HepG2 (cell line): ENCODE measurements around the gene MPI. TPM values are rescaled to one million over a fixed set of nuclear protein-coding genes. Genes with fewer than 3 reads are reported as not detected.

Experiments used
- GMEB2 ChIP-seq: IDR thresholded peaks from 2 replicates; pipeline ENCODE4 v1.6.1; 2016; ENCODE audit warnings: missing biosample characterization, missing genetic modification reagents, low read depth
- GRHL1 ChIP-seq: sonication (generic); formaldehyde crosslinking; conservative IDR thresholded peaks from 2 replicates; pipeline ENCODE4 v1.8.0; 2022; ENCODE audit warnings: missing genetic modification reagents
- HOXA3 ChIP-seq: sonication (generic); formaldehyde crosslinking; IDR thresholded peaks from 2 replicates; pipeline ENCODE4 v1.5.0; 2020; ENCODE audit warnings: missing genetic modification reagents
- MAFF ChIP-seq: IDR thresholded peaks from 2 replicates; pipeline ENCODE4 v1.6.1; 2011; ENCODE audit warnings: low read depth, low read length, improper control_type of control experiment
- MIXL1 ChIP-seq: IDR thresholded peaks from 2 replicates; pipeline ENCODE4 v1.6.1; 2016
- NFIC ChIP-seq: IDR thresholded peaks from 2 replicates; pipeline ENCODE4 v1.6.1; 2012; ENCODE audit warnings: mild to moderate bottlenecking, low read length, inconsistent platforms
- ZNF205 ChIP-seq: IDR thresholded peaks from 2 replicates; pipeline ENCODE4 v1.6.1; 2018; ENCODE audit warnings: missing biosample characterization, missing genetic modification reagents
- ZNF556 ChIP-seq: sonication (generic); formaldehyde crosslinking; IDR thresholded peaks from 2 replicates; pipeline ENCODE4 v1.4.0; 2020; ENCODE audit warnings: mild to moderate bottlenecking, missing genetic modification reagents, borderline replicate concordance
- ZNF615 ChIP-seq: sonication (generic); formaldehyde crosslinking; IDR thresholded peaks from 2 replicates; pipeline ENCODE4 v1.5.0; 2020; ENCODE audit warnings: mild to moderate bottlenecking, missing genetic modification reagents, borderline replicate concordance
- ZNF879 ChIP-seq: sonication (generic); formaldehyde crosslinking; IDR thresholded peaks from 2 replicates; pipeline ENCODE4 v1.8.1; 2023; ENCODE audit warnings: missing genetic modification reagents
- polyA plus RNA-seq, 8 experiments: library from polyadenylated mRNA; depleted of rRNA in 3 of 8; stranded (reverse) in 7 of 8; unstranded in 1 of 8; fragments of >200 nt; fragmentation: Illumina TruSeq in 4 of 8; extraction: Trizol in 4 of 8; gene quantifications; 2 replicates each; pipeline versions ENCODE4 v1.2.1 to v1.2.3, GENCODE V29; 2011 to 2016; ENCODE audit warnings: low read depth in 4 of 8, missing spikeins in 1 of 8, mixed read lengths in 1 of 8; ENCODE audit not compliant: insufficient read depth in 1 of 8
- total RNA-seq, 5 experiments: library from RNA; depleted of rRNA; stranded (reverse); fragments of >200 nt; fragmentation: Illumina TruSeq; extraction: Trizol; gene quantifications; 2 replicates each; pipeline ENCODE4 v1.2.3, GENCODE V29; 2016; ENCODE audit warnings: low read depth in 1 of 5
- TF ChIP-seq, protein P1 (sequence below): sonication (generic); IDR thresholded peaks from 2 replicates; pipeline ENCODE4 v1.6.1; 2016; ENCODE audit warnings: low read depth, borderline replicate concordance
- TF ChIP-seq, protein P2 (sequence below), 2 experiments: sonication (generic) in 1 of 2; formaldehyde crosslinking in 1 of 2; IDR thresholded peaks; 2 replicates each; pipeline versions ENCODE4 v1.6.1 to v1.9.0; 2014 to 2022; ENCODE audit warnings: antibody characterized with exemption in 1 of 2, borderline replicate concordance in 1 of 2, inconsistent platforms in 1 of 2, low read depth in 1 of 2, missing genetic modification reagents in 1 of 2
- TF ChIP-seq, protein P3 (sequence below), 2 experiments: IDR thresholded peaks; 2 replicates each; pipeline ENCODE4 v1.6.1; 2011 to 2012; ENCODE audit warnings: low read length in 2 of 2, borderline replicate concordance in 1 of 2, low read depth in 1 of 2, mild to moderate bottlenecking in 1 of 2, moderate library complexity in 1 of 2

The MPI gene
- total and polyA plus RNA-seq, 2 of the 13 experiments (the other 11 are each of a cell fraction or from before 2014, with no cell fraction given), result 36.9 to 63.5 TPM

GRCh38 chr15:74937590-74938371 is 47.9 kb downstream of the MPI start, which contains the start of gene COX5A (continued):
- TF ChIP-seq, protein P1, sequence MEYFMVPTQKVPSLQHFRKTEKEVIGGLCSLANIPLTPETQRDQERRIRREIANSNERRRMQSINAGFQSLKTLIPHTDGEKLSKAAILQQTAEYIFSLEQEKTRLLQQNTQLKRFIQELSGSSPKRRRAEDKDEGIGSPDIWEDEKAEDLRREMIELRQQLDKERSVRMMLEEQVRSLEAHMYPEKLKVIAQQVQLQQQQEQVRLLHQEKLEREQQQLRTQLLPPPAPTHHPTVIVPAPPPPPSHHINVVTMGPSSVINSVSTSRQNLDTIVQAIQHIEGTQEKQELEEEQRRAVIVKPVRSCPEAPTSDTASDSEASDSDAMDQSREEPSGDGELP, result peak; percentile 66; the same call in 1 of the 2 replicates
- TF ChIP-seq GMEB2 (CRISPR knock-in tag) (peak; percentile 77; the same call in 1 of the 2 replicates), MAFF (no peak), MIXL1 (CRISPR knock-in tag) (no peak), ZNF879 (CRISPR knock-in tag) (0 out of 2 replicates have a peak, but pooled peaks have one; percentile 56), ZNF556 (CRISPR knock-in tag) (peak; percentile 77; the same call in 1 of the 2 replicates), ZNF615 (CRISPR knock-in tag) (no peak), ZNF205 (CRISPR knock-in tag) (no peak; the same call in 1 of the 2 replicates), NFIC (no peak), GRHL1 (CRISPR knock-in tag) (no peak), HOXA3 (CRISPR knock-in tag) (peak; percentile 89; the same call in 1 of the 2 replicates)
- TF ChIP-seq, protein P2, sequence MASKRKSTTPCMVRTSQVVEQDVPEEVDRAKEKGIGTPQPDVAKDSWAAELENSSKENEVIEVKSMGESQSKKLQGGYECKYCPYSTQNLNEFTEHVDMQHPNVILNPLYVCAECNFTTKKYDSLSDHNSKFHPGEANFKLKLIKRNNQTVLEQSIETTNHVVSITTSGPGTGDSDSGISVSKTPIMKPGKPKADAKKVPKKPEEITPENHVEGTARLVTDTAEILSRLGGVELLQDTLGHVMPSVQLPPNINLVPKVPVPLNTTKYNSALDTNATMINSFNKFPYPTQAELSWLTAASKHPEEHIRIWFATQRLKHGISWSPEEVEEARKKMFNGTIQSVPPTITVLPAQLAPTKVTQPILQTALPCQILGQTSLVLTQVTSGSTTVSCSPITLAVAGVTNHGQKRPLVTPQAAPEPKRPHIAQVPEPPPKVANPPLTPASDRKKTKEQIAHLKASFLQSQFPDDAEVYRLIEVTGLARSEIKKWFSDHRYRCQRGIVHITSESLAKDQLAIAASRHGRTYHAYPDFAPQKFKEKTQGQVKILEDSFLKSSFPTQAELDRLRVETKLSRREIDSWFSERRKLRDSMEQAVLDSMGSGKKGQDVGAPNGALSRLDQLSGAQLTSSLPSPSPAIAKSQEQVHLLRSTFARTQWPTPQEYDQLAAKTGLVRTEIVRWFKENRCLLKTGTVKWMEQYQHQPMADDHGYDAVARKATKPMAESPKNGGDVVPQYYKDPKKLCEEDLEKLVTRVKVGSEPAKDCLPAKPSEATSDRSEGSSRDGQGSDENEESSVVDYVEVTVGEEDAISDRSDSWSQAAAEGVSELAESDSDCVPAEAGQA (IDR thresholded peaks at IDR 0.05; ENCODE audit: low read depth), result peak; percentile 37
- TF ChIP-seq, protein P2 (CRISPR knock-in tag; IDR thresholded peaks at IDR 0.05; ENCODE audit: borderline replicate concordance), result no peak
- TF ChIP-seq, protein P3, sequence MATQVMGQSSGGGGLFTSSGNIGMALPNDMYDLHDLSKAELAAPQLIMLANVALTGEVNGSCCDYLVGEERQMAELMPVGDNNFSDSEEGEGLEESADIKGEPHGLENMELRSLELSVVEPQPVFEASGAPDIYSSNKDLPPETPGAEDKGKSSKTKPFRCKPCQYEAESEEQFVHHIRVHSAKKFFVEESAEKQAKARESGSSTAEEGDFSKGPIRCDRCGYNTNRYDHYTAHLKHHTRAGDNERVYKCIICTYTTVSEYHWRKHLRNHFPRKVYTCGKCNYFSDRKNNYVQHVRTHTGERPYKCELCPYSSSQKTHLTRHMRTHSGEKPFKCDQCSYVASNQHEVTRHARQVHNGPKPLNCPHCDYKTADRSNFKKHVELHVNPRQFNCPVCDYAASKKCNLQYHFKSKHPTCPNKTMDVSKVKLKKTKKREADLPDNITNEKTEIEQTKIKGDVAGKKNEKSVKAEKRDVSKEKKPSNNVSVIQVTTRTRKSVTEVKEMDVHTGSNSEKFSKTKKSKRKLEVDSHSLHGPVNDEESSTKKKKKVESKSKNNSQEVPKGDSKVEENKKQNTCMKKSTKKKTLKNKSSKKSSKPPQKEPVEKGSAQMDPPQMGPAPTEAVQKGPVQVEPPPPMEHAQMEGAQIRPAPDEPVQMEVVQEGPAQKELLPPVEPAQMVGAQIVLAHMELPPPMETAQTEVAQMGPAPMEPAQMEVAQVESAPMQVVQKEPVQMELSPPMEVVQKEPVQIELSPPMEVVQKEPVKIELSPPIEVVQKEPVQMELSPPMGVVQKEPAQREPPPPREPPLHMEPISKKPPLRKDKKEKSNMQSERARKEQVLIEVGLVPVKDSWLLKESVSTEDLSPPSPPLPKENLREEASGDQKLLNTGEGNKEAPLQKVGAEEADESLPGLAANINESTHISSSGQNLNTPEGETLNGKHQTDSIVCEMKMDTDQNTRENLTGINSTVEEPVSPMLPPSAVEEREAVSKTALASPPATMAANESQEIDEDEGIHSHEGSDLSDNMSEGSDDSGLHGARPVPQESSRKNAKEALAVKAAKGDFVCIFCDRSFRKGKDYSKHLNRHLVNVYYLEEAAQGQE (IDR thresholded peaks at IDR 0.05; ENCODE audit: borderline replicate concordance in 1 of 2, low read depth in 1 of 2, low read length in 2 of 2), result peak in 1 of 2 experiments; percentile 25; a peak in 1 of 4 replicates
